ENCODE results near the gene JAKMIP1.

Gene JAKMIP1

GRCh38 chr4:6200011-6200921 lies at the start of gene JAKMIP1:
Gene JAKMIP1, minus strand, starts transcription at chr4:6200549. Its CDS starts 87,699 bp downstream, at chr4:6112850.
- peak; percentile 50 for DNase-seq

GRCh38 chr4:6248394-6248793 lies 48.0 kb upstream of the JAKMIP1 start:
- no peak for DNase-seq

- no peak for DNase-seq
These were observed 45.9 kb upstream of the JAKMIP1 start for GRCh38 chr4:6246170-6246634.

GRCh38 chr4:6245246-6246169 lies 45.2 kb upstream of the JAKMIP1 start:
- DNase-seq: no peak

GRCh38 chr4:6242271-6243029 lies 42.1 kb upstream of the JAKMIP1 start:
- no peak for DNase-seq

GRCh38 chr4:6241062-6241845 lies 40.9 kb upstream of the JAKMIP1 start:
- no peak for DNase-seq

- no peak for DNase-seq
These were observed 39.6 kb upstream of the JAKMIP1 start for GRCh38 chr4:6239968-6240367.

GRCh38 chr4:6239486-6239885 lies 39.1 kb upstream of the JAKMIP1 start:
- no peak for DNase-seq

- no peak for DNase-seq
These were observed 36.6 kb upstream of the JAKMIP1 start for GRCh38 chr4:6236816-6237390.

- no peak for DNase-seq
These were observed 35.7 kb upstream of the JAKMIP1 start for GRCh38 chr4:6235901-6236640.

- no peak for DNase-seq
These were observed 34.7 kb upstream of the JAKMIP1 start for GRCh38 chr4:6235012-6235411.

GRCh38 chr4:6233929-6234328 lies 33.6 kb upstream of the JAKMIP1 start:
- DNase-seq: no peak

GRCh38 chr4:6232836-6233785 lies 32.8 kb upstream of the JAKMIP1 start:
- no peak for DNase-seq

- no peak for DNase-seq
These were observed 31.4 kb upstream of the JAKMIP1 start for GRCh38 chr4:6231663-6232165.

GRCh38 chr4:6230827-6231662 lies 30.7 kb upstream of the JAKMIP1 start:
- no peak for DNase-seq

GRCh38 chr4:6230502-6230785 lies 30.1 kb upstream of the JAKMIP1 start:
- DNase-seq: no peak

GRCh38 chr4:6229671-6230501 lies 29.5 kb upstream of the JAKMIP1 start:
- no peak for DNase-seq

GRCh38 chr4:6229095-6229494 lies 28.7 kb upstream of the JAKMIP1 start:
- DNase-seq: no peak
